Nasal cavity respiratory epithelium epithelial cell of viscerocranial mucosa (primary cell): ENCODE results near the gene DNAJB9. TPM values are rescaled to one million over a fixed set of nuclear protein-coding genes. Genes with fewer than 3 reads are reported as not detected.

Experiments used
- total RNA-seq: library from RNA; depleted of rRNA; stranded (reverse); fragments of >200 nt; gene quantifications from 2 replicates; pipeline ENCODE4 v1.2.3, GENCODE V29; 2014

DNAJB9 gene
- total RNA-seq, result 66.4 and 182 TPM in 2 replicates

DNA sequence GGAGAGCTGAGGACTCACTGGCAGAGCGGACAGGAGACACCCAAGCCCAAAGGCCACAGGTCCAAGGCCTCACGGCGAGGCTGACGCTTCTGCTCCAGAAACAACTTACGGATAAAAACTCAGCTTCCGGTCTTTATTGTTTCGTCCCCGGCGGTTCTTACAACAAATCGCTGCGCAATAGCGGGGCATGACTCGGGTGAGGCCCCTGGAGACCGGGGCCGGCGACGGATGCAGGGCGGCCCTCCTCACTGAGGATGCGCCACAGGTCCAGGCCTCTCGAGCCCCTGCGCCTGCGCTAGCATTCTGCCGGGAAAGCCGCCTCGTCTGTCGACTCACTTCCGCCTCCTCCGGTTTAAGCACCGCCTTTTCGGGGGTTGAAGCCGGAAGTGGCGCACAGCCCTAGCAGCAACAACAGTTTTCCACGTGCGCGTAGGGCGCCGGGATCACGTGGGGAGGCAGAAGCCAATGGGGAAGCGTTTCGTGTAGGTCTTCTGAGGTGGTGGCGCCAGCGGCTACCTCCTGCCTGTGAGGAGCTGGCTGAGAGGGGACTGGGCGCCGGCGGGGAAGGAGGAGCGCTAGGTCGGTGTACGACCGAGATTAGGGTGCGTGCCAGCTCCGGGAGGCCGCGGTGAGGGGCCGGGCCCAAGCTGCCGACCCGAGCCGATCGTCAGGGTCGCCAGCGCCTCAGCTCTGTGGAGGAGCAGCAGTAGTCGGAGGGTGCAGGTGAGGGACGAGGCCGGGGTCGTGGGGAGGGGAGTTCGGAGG is at the start of gene DNAJB9, which contains the start of gene THAP5:
TSS of gene DNAJB9 (plus strand) at position 494 of the 765 bp plus-strand sequence. CDS start 1,853 bp downstream, outside the sequence.
TSS of gene THAP5 (minus strand) at position 326 of the 765 bp plus-strand sequence. CDS start at position 189, 137 bp downstream.

DNA sequence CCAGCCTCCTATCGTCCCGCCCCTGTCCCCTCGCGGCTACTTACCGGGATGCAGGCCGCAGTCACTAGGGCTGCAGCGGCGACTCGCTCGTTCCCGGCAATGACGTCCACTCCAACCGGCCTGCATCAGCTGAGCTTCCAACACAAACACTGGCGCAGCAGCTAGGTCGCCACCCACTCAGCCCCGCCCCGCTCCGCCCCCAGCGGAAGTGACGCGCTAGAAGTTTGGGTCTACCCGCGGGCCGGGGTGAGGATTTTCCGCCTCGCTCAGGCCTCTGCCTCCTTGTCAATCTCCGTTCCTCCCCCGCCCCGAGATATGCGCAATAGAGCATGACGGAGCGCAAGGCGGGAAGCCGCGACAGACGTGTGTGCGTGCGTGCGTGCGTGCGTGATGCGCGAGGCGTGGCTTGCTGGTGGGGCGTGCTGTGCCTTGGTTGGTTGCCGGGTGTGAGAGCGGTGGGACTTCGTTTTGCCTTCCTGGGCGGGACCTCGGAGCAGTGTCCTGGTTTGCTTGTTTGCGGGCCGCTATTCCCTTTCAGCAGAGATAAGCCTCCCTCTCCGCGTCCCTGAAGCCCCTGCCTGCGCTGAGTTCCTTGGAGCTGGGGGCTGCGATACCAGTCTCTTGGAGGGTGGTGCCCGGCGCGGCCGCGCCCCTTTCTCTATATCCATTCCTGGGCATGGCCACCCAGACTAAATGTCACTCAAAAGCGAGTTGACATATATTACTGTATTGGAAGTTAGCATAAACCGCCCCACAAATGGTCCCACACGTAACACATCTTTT is 43.5 kb upstream of the DNAJB9 start, which contains the start of gene PNPLA8:
TSS of gene PNPLA8 (minus strand) at position 151 of the 783 bp plus-strand sequence. CDS start 10,644 bp downstream, outside the sequence.

Other genes with a start within 250 kb of the DNAJB9 start
- gene NRCAM, start 113.4 kb upstream of the DNAJB9 start, total RNA-seq, result 7.2 and 49.5 TPM in 2 replicates
- 47.5 and 51.5 TPM in 2 replicates for gene PNPLA8, start 43.7 kb upstream of the DNAJB9 start, total RNA-seq
- 27.7 and 36.9 TPM in 2 replicates for gene THAP5, start 168 bp upstream of the DNAJB9 start, total RNA-seq